NCI-H1436 treated with DMSO at 0.1 percent for 48 hours (cell line): ENCODE results near the gene C1orf226.
"Not testable (repeated sequence)": the region's sequence is repeated elsewhere in the genome, so short reads cannot be mapped to it uniquely, and the experiment has no call there.

Experiments used
- DNase-seq: peaks from one replicate; lab custom pipeline; 2025; lab: John Stamatoyannopoulos, UW

The C1orf226 gene, protein sequence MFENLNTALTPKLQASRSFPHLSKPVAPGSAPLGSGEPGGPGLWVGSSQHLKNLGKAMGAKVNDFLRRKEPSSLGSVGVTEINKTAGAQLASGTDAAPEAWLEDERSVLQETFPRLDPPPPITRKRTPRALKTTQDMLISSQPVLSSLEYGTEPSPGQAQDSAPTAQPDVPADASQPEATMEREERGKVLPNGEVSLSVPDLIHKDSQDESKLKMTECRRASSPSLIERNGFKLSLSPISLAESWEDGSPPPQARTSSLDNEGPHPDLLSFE

DNA sequence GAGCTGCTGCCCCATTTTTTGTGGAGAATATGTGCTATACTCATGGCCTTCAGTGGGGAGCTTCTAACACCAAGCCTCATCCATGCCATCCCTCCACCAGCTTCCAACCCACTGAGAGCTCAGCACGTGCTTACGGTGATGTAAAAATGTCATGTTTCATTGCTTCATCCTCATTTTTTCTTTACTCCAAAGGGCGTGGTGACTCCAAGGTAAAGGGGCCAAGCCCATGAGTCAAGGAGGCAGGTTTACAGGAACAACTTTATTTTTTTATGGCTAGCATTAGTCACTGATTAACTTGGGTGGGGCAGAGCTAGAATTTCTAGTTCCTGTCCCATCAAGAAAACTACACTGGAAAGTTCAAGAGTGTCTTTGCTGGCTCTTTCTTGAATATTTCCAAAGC is at the start of gene C1orf226:
C1orf226 (plus strand) TSS at position 346 of the 400 bp plus-strand sequence. CDS start 174 bp downstream, outside the sequence.
- DNase-seq: no peak

DNA sequence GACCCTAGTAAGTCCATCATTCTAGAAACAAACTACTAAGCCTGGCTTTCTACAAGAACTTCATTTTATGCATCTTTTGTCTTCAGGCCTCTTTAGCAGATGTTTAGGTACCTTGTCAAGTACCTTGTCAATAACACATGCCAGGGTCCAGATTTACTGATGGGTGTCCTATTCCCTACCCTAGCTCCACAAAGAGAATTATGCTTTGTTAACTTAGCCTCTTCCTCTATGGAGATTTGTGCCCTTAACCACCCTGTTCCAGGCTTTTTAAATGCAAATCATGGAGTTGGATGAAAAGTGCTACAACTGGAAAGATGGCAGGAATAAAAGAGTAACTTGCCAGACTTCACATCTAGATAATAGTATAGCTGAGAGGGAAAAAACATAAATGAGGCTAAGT is 47.5 kb upstream of the C1orf226 start:
- DNase-seq: no peak

DNA sequence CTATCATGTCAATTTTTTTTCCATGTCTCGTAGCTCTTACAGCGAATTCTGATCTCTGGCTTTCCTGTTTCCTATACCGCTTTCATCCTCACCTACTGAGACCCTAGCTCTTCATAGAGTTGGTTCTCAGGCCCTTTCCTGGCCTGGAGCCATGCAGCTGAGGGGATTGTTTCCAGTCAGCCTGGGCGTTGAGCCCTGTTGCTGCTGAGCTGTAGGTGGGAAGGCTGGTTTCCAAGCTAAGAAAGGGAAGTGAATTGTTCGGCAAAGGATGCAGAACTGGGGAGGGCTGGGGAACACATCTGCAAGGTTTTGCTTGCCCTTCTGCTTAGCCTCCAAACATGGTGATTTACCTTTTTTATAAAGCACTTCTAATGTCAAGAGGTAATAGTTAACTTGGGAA is 46.4 kb upstream of the C1orf226 start:
- DNase-seq: no peak

DNA sequence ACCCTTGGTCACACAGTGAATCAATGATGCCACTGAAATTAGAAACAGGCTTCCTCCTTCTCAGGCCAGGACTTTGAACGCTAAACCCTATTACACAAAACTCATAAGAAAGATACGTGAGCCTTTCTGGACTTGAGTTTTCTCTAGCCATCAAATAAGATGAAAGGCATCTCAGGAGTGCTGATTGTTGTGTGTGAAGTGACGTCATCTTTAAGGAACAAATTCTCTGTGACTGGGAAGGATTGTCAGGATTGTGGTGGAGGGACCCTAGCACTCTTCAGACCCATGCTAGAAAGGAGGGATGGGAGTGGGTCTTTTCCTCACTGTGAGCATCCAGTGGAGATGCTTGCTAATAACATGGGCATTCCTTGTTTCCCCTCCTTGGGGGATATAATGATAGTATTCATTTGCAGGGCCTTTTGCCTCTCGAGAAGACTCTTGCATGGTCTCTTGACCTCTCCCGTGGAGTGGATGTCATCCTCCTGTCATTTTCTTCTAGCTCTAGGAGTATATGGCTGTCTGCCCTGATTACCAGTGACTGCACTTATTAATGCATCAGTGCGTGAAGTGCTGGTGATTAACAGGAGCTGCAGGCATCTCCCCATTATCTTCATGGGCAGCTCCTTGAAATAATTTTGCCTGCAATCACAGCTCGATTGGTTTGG is 44.8 kb upstream of the C1orf226 start:
- no peak for DNase-seq

DNA sequence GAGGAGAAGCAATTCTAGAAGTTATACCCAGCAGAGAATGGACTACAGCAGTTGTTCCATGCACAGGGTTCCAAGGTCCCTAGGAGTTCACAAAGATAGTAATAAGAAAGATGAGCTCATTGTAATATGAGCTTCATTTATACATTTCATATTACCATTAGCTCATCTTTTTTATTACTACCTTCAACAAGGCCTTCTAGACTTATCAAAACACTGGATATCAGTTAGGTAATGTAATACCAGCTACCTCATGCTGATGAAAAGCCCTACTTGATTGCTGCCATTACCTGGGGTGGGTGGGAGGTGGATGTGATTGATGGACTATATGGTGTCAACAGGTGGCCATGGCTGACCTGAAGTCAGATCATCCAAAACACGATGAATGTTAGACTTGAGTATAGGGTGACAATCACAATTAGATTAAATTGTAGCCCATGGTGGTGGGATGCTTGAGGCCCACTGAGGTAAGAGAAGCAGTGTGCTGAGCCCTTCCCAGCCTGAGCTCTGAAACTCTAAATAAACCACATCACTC is 39.0 kb upstream of the C1orf226 start:
- DNase-seq: no peak

DNA sequence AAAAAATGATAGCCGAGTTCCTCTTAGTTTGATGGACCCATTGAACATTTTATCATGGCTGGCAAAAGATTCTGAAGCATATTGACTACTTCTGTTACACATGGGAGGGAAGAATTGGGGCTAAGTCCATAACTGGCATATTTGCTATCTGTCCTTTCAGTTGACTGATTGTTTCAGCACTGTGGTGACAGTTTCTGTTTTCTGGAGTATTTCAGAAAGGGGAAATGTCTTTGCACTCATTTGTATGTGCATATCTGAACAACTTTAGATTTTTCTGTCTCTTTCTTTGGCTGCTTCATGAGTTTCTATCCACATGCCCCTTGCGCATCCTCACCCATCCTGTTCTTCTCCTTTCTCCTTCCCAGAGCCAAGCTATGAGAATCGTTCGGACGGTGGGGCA is 38.1 kb upstream of the C1orf226 start:
- no peak for DNase-seq

DNA sequence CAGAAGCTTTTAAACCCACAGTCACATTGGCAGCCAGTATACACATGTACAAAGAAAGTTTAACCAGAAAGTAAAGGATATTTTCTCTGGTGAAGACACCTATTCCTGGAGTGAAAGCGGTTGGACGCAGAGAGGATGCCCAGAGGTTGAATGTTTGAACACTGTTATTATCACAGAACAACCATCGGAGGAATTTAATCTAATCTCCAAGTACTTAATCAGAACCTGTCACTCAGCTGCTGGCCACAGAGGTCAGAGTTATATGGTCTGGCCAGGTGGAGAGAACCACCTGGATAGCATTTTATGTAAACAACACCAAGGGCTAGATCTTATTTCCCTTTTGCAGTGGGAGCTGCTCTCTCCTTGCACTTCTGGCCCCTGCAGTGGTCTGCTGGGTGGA is 34.2 kb upstream of the C1orf226 start:
- no peak for DNase-seq

DNA sequence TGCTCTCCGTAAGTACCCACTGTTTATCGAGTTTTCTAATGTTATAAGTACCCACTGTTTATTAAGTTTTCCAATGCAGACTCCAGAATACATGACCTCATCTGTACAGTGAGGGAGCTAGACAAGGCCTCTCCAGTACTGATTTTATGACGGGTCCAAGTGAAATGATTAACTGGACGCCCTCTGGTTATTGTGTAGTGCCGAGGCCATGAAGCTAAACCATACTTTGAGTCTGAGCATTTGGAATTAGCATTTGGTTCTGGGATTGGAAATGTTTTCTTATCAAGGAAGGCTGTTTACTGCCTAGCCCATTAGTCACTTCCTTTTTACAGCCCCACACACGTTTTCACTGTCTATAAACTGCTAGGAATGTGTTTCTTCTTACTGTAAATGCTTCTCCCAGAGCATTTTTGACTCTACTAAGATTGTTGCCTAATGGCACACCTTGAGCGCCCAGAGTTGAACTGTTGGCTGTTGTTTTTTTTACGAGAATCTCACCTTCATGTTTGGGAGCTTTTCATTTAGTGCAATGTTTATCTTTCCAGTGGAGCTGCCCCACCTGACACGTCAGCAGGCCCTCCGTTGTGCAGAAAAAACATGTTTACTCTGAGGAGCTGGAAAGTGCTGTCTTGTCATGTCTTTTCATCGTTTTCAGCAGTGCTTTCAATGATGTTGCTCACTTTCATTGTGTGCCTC is 31.7 kb upstream of the C1orf226 start:
- no peak for DNase-seq

DNA sequence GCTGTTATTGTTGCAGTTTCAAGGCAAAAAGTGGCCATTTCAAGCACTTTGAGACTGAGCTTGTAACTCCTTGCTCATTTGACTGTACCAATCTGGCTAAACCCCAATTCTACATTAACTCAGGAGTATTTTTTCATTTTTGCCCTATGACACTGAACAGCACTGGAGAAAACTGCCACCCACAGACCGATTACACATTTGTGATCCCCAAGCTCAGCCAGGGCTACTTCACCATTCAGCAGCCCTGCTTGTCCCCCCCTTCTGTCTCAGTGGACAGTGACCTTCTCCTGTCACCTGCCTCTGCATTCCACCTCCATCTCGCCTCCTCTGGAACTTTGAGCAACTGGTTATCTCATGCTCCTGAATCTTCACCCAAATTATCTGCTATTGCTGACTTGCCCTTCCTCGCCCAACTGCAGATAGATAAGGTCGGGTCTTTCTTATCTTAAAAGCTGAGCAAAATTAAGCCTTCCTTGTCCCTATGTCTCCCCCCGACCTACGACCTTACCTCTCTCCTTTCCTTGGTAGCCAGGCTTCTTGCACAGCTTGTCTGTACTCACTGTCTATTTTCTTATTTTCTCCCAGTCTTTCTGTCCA is 30.2 kb upstream of the C1orf226 start:
- DNase-seq: no peak

DNA sequence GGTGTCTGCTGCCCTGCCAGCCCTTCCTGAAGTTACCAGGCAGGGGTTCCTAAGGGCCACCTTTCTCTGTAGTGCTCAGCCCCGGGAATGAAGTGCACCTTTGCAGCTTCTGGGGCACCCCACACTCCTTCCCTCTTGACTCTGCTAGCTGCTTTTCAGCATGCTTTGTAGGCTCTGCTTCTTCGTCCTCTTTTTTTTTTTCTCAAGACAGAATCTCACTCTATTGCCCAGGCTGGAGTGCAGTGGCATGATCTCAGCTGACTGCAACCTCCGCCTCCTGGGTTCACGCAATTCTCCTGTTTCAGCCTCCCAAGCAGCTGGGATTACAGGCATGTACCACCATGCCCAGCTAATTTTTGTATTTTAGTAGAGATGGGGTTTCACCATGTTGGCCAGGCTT is 29.7 kb upstream of the C1orf226 start:
- not testable (repeated sequence) for DNase-seq

DNA sequence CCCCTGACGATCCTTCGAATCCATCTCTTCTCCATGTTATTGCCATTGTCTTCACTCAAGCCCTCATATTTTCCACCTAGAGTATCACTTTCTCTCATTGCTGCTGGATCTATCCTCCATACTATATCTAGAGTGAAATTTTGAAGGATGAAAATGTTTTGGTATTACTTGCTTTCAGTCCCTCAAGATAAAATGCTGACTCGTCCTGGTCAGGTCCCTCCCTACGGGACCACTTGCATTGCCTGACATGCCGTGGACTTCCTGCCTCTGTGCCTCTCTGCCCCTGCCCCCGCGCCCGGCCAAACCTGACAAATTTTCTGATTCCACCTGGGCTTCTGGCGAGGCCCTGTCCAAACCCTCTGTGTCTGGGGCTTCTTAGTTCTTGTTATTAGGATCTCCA is 28.4 kb upstream of the C1orf226 start:
- DNase-seq: no peak

DNA sequence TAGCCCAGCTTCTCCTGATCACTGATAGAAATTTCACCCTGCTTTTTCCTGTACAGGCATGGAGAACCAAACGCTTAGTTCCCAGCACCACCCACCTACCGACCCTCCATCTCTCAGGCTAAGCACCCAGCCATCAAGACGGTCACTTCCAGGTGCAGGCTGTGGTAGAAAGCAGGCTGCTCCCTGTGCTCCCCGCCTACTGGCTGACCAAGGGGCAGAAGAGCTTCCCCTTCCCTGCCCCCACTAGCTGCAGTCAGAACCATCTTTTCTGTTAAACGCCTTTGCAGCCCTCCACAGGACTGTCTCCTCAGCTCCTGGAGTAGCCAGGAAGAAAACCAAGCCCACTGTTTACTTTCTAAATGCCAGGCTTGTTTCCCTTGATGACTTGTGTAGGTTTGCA is 27.8 kb upstream of the C1orf226 start:
- no peak for DNase-seq

DNA sequence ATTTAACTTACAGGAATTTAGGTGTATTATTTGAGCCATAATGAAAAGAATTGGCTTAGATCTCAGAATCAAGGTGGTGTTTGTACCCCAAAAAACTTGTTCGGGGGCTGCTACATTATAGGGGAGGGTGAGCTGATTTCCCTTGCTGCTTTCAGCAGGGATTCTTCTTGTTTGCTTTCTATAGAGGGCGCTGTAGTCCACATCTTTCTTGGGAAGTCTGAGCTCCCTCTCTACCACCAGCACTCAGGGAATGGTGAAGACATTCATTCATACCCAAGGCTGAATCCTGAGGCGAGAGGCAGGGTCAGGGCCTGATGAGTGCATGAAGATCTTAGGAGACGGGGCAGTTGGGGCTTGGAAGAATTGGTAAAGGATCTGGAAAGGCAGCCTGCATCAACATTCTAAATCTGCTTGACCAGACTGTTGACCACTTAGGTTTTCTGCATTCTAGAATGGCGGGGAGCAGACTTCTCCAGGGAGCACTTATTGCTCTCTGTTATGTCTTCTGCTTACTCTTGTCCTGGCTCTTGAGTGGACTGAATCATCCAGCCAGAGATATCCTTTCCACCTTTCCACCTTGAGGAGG is 23.8 kb upstream of the C1orf226 start:
- DNase-seq: no peak

DNA sequence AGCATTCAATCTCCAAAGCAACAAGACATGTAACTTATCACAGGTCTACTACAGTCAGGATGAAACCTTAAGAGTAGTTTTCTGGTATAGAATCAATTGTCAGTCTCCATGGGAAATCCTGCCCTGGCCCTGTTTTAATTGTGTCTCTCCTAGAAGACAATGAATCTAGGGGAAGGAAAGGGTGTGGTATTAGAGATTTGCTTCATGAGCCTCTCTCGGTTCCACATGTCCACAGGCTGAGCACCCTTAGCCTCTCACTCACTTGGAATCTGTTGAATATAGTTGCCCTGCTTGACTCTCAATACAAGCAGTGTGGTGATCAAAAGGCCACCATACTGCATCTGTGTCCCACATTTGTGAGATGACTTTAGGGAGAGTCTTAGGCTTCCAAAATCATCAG is 22.6 kb upstream of the C1orf226 start:
- DNase-seq: no peak

DNA sequence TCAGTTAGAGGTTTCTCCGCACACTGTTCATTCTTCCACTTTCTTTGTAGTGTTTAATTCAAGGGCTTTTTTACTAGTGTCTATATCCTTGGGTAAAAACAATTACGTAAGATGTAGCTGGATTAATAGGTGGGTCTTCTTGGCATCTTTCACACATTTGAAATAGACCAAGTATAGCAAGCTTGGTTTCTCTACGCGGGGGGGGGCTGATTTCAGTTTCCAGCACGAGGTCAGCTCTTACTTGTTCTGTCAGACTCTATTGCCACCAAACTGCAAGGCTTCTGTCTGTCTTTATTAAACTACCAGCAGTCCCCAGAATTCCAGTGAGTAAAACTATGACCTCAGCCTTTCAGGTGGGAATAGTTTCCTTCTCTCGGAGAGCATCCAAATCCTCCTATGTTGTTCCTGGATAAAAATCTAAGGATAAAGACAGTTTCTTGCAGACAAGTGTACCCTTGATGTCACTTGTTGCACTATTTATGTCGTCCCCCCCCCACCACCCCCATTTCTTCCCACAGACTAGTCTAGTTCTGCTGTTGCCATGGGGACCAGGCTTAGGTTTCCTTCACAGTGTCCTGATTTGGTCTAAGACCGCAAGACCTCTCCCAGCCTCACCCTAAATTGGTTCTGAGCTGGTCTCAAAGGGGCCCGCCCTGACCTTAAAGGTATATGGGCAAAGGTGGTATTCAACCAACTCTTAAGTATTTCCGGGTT is 21.8 kb upstream of the C1orf226 start:
- DNase-seq: no peak

DNA sequence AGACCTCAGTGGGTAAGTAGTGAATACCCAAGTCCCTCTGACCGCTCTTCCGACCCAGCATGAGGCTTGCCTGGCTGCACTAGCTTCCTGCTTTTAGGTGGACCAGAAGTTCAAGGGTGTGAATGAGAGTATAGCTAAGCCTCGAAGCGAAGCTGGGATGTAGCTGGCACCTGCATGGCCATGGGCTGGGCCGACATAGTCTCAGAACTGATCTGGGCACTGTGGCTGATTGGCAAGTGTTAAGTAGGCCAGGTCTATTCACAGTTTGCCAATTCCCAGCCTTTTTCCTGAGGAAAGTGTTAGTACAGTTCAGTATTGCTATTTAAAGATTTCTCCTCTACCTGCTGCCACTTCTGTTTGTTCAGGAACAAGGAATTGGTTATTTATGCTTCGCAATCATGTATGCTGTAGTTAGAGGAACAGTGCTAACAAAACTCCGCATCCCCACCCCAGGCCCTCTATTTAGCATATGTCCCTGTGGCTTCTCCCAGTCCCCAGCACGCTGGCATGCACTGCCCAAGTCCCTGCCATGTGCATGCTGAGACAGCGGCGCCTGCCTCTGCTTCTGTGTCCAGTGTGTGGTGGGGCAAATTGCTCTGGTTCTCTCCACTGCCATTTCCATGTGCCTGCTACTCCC is 21.2 kb upstream of the C1orf226 start:
- no peak for DNase-seq

DNA sequence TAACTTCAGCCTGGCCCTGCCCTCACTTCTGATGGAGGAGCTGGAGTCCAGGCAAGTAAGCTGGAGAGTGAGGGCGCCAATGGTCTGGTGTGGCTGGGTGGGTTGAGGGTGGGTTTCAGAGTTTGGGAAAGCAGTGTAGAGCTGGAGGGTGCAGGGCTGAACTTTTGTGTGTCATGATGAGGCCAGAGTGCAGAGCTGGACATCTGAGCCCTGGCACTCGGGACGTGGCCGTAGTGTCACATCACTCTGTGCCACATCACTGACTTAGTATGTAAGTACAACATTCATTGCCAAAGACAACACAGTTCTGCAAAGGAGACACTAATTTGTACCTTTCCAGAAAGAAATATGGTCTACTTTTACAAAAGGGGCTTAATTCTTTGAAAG is 20.7 kb upstream of the C1orf226 start:
- no peak for DNase-seq

DNA sequence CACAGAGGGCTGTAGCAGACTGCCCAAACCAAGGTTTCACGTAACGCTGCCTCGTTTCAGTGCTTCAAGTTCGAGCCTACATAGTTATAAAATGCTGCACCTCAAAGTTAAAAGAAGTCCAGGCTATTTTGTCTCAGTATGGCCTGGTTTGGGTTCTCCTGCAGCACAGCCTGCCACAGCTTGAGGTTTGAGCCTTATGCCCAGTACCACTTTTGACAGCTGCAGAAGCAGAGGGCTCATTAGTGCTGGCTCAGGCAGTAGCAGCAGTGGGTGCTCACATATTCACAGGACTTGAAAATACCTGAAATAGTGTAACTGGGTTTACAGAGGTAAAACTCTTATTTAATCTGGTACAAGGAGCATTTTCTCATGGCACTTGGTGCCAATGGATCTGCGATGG is 20.2 kb upstream of the C1orf226 start:
- DNase-seq: no peak

DNA sequence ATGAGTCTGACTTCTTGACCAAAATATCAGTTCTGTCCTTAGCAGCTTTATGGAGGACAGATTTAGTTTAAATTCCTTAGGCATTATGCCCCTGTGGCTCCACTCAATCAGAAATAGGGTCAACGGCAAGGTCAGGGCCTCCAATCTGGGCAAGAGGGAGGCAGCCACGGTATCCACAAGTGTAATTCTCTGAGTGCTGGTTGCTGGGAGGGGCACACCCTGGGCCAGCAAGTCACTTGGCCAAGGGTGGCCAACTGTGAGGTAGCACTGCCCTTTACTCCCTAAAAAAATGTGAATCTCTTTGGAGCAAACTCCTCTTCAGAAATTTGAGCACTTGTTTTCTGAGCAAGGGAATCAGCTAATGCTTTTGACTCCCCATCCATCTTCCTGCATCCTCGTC is 17.7 kb upstream of the C1orf226 start:
- no peak for DNase-seq

DNA sequence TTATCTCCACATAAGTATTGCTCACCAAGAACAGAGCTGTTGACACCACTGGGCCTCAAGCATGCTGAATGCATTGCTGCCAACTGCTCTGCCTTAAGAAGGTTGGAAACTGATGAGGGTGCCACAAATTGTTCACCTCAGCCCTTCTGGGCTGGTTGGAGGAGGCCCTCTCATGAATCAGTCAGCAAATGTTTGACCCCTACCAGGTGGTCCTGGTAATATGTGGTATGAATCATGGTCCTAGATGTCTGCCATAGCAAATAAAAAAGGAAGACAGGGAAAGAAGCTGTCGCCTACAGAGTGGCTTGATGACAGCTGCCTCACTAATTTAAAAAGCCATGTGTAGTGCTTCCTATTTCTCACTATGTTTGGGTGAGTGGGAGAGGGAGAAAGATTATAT is 17.0 kb upstream of the C1orf226 start:
- DNase-seq: no peak
